Daoy (cell line): Measurements from ENCODE around the gene GOLGA7B. TPM values are rescaled to one million over a fixed set of nuclear protein-coding genes. Genes with fewer than 3 reads are reported as not detected.

Experiments used
- DNase-seq: peaks from one replicate; pipeline ENCODE4 v3.0.0-alpha.2; 2015; ENCODE audit warnings: low read depth
- total RNA-seq: library from RNA; depleted of rRNA; stranded (reverse); fragments of >200 nt; shearing (Covaris generic); gene quantifications from 2 replicates; pipeline ENCODE4 v1.2.3, GENCODE V29; 2014

The GOLGA7B gene
- total RNA-seq, 1 experiment from 2014 or later: 1.3 TPM

DNA sequence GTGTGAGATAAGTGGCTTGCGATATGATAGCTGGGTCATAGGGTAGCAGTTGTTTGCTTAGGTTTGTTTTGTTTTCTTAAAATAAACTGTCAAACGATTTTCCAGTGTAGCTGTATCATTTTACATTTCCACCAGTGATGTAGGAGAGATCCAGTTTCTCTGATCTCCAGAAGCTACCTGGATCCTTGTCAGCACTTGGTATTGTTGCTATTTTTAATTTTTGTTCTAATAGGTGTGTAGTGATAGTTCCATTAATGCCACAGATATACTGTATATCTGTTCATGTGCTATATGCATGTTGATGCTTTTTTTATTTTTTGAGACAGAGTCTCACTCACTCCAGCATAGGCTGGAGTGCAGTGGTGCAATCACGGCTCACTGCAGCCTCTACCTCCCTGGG, 44.4 kb downstream of the GOLGA7B start:
- no peak for DNase-seq

DNA sequence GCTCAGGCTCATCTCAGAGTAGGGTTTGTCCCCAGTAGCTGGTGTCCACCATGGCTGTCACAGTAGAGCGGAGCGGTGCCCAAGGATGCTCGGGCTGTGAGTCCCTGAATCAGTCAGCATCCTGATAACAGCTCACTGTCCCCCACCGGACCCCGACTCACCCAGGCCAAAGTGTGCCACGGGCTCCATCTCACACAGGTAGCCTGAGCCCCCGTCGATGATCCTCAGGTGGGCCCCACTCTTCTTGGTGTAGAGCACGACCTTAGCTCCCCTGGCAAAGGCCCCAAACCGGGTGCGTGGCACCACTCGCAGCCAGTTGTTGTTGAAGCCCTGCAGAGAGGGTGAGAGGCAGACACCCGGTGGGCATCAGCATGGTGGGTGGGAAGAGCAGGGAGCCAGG, 45.4 kb downstream of the GOLGA7B start:
- no peak for DNase-seq

DNA sequence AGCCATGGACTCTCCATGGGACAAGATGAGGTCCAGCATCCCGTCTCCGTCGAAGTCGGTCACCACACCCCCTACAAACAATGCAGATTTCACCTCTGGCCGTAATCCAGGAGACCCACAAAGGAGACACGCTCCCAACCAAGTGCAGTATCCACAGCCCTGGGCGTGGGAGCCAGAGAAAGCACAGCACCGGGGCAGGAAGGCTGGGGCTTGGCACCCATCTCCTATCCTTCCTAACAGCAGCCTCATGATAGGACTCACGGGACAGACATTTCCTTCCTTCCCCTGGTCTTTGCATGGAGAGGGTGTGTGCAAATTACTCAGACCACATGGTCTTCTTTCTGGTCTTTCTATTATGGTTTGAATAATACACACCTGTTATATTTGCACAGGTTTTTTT, 46.3 kb downstream of the GOLGA7B start:
- DNase-seq: no peak

DNA sequence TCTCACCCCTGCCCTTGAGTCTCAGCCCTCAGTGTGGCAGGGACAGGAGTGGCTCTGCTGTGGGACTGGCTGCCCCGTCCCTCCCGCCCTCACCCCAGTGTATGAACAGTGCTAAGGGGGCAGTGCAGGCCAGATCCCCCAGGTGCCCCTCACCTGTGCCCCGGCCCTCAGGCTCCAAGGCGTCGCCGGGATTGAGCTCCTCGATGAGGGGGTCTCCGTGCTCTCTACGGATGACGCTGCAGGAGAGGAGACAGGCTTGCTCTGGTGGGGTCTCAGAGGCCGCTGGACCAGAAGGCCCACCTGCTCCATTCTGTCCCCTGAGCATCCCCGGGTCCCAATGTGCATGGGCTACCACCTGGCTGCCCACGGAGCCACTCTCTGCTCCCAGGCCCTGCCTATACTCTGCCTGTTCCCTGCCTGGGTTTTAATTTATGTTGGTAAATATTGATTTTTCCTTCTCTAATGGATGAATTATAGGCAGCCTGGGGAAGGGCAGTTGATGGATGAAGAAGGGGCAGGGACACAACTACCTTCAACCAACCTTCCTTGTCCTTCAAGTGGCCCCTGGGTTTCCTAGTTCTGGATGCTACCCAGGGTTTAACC, 47.2 kb downstream of the GOLGA7B start:
- DNase-seq: no peak

DNA sequence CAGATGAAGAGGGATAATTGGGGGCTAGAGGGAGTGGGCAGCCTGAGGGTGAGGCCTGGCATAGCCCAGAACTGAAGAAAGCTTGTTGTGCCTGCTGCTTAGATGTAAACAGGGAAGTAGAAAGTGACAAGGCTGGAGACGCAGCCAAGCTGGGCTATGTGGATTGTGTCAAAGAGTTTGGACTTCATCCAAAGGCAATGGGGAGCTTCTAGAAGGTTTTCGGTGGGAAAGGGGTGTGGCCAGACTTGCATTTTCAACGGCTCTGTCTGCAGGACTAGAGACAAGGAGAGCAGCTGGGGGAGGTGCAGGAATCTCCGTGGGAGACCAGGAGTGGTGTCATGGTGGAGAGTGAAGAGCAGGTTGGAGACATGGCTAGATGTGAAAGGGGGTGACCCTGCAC, 48.8 kb downstream of the GOLGA7B start:
- no peak for DNase-seq

DNA sequence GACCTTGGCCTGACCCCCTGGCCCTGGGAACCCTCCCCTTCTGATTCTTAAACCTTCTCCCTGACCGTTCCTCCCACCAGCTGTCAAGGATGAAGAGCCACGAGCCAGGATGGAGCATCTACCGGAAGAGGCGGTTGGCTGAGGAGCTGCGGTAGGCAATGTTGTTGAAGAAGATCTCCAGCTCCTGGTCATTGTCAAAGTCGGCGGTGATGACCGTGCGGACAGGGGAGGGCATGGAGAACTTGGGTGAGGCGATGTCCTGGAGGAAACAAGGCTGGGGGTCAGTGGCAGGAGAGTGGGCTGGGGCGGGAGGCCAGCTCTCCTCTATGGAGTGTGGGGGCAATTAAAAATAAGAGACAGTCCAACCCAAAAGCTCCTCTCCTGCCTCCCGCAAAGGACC, 51.7 kb downstream of the GOLGA7B start:
- DNase-seq: no peak

DNA sequence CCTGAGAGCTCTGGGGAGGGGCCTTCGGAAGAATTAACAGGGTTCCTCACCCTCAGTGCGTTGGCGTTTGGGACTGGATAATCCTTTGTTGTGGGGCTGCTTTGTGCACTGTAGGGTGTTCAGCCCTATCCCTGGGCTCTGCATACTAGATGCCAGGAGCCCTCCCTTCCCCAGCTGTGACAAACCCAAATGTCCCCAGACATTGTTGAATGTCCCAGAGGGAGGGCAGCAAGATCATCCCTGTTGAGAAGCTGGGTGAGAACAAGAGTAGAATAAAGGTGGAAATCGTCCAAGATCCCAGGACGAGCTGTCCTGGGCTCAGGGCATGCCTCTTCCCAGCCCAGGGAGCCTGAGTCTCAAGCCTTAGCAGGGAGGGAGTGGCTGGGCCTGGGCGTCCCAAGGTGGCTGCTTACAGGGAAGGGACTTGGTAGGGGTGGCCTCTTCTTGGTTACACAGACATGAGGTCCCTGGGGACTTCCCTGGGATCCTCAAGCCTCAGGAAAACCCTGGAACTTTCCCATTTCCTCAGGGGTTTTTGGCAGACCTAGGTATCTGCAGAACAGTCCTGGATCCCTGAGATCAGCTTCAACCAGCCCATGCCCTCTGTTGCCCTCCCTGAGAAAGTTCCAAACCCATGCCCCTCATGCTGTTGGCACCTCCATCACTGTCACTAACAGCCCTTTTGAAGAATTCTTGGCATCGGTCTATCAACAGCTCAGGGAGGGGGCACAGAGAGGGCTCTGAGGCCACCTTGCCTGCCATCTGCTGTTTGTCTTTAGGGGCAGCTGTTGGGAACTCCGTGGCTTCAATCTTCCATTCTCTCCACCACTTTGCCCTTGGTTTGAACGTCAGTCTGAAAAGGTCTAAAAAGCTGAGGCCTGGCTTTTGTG, 53.7 kb downstream of the GOLGA7B start:
- DNase-seq: no peak

DNA sequence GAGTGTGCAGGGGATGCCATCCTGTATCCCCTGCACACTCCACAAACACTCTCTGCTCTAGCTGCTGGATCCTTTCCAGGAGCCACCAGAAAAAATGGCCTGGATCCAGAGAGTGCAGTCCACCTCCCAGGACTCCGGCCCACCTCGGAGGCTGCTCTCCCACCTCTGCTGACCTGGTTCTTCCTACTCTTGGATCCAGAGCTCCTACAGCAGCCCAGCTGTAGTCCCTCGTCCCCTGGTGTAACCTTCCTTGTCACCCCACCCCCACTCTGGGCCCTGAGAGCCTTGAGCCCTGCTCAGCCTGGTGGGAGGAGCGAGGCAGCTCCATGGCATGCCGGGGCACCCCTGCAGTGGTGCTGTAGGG, 54.4 kb downstream of the GOLGA7B start:
- DNase-seq: no peak

DNA sequence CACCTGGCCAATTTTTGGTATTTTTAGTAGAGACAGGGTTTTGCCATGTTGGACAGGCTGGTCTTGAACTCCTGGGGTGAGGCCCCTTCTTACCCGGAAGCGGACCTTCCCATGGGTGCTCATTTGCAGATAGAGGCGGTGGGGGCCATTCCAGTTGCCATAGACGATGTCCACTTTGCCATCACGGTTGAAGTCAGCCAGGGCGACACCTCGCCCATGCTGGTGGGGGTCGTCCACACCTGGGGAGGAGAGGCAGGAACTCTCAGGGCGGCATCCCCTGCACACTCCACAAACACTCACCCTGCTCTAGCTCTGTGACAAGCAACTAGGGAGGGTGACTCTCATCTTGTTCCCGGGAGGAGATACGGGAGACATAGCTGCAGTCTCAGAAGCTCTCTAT, 54.9 kb downstream of the GOLGA7B start:
- DNase-seq: no peak

DNA sequence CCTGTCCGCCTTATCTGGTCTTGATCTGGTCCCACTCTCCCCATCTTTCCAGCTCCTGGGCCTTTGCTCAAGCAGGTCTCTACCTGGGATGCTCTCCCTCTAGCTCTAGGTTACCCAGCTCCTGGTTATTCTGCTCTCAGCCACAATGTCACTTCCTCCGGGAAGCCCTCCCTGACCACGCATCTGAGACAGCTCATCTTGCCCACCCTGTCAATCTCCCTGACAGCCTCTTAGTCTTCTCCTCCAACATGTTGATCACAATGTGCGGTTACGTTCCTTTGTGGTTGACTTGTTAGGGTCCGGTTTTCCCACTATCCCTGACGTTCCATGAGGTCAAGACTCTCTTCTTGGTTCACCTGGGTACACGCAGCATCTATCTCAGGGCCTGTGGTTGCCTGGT, 55.6 kb downstream of the GOLGA7B start:
- no peak for DNase-seq

DNA sequence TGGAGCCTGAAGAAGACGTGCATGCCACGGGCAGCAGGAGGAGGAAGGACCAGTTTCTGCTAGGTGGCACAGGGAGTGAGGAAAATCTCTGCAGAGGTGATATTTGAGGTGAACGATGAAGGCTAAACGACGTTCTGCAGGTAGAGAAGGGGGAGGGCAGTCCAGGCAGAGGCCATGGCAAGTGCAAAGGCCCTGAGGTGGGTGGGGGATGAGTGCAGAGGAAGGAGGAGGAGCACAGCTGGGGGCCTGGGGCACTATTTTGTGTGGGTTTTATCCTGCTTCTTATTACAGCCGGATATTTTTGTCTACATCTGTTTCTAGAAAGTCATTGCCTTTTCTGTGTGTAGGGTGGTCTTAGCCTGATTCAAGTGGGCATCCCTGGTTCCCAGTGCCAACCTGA, 57.6 kb downstream of the GOLGA7B start:
- DNase-seq: no peak

DNA sequence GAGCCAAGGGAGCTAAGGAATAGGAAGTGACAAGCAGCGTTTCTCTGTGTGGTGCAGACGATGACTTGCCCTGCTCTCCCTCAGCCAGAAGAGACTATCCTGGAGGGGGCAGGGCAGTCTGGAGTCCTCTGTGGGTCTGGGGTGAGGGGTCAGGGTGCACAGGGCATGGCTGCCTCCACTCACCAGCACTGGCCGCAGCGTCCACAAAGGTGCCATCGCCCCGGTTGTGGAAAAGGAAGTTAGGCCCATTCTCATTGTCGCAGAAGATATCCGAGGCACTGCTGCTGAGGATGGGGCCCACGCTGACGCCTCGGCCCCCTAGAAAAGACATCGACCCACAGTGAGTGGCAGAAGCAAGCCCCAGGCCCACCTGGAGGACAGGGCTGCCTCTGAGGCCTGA, 58.2 kb downstream of the GOLGA7B start:
- no peak for DNase-seq

DNA sequence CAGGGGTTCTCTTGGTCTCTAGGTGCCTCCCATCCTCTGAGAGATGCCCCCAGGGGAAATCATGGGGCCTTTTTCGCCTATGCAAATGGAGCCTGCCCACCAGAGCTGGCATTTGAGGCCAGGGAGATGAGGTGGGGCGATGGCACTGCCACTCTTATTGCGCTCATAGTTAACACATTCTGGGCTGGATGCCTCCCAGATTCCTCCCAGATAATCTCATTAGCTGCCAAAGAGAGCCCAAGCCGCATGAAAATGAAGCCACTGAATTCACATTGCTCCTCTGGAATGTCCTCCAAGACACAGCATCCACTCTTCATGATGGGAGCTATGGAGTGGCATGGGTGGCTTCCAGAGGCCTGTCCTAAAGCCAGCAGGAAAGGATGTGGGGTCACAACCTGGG, 61.0 kb downstream of the GOLGA7B start:
- DNase-seq: no peak

DNA sequence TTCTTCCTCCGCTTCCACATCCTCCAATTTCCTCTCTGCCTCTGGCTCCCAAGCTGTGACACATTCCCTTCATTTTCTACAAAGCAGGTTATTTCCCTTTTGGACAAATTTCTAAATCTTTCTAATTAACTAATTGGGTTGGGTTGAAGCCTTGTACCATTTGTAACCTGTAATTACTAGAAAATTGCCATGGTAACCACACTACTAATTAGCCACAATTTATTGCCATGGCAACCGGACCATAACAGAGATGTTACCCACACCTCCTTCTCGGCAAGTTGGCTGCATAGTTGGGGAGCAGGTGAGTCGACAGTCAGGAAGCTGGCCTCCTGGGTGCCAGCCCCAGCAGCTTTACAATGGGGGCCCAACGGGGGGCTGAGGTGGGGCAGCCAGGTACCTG, 61.6 kb downstream of the GOLGA7B start:
- DNase-seq: no peak

DNA sequence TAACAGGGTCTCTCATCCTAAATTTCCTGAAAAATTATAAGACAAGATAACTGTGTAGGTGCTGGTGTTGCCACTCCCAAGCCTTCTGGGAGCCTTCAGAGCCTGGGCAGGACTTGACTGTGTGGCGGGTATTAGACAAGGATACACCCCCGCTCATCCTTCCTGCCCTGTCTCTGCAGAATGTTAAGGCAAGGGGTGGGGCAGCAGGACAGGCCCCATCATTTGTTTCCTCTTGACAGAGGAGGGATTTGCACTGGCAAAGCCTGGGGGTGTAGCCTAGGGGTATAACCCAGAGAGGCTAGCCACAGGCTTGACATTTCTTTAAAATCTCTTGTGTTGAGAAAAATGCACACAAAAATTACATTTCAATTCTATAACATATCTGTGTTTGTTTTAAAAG, 63.5 kb downstream of the GOLGA7B start:
- no peak for DNase-seq

DNA sequence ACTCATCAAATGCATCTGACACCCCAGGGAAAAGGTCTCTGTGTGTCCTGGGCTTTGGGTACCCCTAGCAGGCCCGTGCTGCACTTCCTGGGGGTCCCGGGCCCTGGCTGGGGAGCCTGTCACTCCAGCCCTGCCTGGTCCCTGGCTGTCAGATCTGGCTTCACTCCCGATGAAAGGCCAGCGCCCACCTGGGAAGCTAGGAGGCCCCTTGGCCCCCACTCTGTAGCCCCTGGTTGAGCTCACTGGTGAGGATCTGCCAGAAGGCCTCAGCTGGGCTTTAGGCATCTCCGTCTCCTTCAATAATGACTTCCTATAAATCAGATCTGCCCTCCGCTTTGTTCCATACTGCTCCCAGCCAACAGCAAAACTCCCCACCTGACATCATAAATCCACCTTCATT, 64.0 kb downstream of the GOLGA7B start:
- DNase-seq: no peak

DNA sequence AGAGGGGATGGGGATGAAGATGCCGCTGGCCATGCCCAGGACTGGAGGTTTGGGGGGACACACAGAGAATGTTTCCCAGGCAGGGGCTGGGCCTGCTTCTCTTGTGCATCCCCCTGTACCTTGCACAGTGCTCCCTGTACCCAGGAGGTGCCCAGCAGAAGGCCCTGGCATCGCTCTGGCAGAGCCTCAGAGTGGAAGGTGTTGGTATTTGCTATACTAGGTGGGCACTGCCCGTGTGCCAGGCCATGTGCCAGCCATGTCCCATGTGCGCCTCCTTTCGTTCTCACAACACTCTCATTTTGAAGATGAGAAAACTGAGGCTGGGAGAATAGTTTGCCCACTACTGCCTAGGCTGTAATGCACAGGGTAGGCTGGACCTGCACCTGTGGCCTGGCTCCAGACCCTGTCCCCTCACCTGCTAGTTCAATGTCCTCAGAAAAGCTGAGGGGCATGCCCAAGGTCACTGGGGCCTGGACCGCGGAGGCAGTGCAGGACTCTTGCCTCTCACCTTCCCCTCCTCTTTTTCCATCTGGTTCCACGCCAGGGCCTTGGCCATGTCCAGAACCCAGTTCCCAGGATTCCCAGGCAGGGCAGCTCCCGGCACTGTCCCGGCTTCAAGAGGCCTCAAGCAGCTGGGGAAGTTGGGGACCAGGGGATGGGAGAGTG, 64.7 kb downstream of the GOLGA7B start:
- no peak for DNase-seq

DNA sequence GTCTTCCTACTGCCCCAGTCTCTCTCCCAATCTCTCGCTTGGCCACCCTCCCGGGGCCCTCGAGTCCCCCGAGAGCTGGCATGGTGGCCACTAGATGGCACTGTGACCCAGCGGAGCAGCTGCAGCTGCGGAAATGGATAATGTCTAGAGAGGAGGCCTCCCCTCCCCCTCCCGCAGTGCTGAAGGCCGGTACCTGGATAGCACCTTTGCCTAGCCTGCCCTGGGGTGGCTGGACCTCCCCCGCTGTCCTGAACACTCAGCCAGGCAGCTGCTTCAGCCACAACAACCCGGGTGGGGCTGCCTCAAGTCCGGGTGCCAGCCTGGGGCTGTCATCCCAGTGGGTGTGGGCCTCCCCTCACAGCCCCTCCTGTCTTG, 65.2 kb downstream of the GOLGA7B start:
- peak; percentile 65 for DNase-seq

DNA sequence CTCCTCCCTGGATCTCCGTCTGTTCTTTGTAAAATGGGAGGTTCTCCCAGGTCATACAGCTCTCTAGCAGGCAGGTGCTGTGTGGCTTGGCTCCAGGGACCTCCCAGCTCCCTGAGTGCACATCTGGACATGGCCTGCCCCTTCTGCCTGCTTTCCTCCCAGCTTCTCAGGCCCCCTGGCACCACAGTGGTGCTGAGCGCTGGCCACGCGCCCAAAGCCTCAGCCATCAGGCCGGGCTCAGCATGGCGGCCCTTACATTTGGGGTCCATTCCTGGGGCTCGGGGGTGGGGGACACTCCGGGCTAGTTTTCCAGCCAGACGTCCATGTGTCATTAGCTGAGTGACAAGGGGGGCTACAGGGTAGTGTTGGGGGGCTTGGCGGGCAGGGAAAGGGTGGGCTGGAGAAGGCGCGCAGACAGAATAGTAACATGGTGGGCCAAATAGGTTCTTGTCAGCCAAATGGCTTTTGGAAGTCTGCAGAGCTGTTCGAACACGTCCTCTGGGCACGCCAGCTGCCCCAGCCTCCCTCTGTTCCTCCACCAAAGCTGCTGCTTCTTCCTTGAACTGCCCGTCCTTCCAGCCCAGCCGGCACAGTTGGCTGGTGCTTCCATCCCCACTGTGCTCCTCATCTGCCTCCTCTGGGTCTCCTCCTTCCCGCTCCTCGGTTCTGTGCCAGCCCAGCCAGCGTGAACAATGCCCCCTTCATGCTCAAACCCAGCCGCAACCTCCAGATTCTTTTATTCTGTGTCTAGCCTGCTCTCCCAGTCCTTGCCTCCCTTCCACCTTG, 65.9 kb downstream of the GOLGA7B start:
- no peak for DNase-seq

DNA sequence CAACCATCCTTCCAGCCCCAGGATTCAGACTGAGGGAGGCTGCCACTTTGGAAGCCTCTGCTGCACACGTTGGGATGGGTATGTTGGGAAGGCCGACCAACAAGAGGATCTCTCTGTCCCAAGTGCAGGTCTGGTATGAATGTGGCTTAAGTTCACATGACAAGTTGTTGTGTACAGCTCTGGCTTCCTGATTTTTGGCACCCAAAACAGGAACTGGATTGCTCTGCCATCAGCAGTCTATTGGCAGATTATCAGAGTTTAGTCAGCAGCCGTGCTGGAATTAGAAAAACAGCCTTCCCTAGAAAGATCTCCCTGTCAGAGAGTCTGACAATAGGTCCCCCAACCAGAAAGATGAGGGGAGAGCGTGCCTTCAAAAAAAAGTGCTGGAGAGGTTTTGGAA, 66.9 kb downstream of the GOLGA7B start:
- DNase-seq: no peak

DNA sequence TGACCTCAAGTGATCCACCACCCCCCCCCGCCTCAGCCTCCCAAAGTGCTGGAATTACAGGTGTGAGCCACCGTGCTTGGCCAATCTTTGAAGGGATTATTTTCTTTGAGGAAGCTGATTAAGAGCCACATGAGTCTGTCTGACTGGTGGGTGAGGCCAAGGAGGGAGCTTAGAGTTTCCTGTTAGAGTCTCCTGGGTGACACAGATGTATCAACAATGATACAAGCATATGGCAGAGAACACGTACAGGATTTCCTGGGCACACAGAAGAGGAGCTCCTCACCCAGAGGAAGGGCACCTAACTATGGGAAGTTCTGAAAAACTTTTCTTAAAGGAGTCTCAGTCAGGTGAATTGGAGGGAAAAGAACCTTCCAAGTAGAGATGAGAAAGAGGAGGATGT, 69.4 kb downstream of the GOLGA7B start:
- DNase-seq: peak; percentile 28

DNA sequence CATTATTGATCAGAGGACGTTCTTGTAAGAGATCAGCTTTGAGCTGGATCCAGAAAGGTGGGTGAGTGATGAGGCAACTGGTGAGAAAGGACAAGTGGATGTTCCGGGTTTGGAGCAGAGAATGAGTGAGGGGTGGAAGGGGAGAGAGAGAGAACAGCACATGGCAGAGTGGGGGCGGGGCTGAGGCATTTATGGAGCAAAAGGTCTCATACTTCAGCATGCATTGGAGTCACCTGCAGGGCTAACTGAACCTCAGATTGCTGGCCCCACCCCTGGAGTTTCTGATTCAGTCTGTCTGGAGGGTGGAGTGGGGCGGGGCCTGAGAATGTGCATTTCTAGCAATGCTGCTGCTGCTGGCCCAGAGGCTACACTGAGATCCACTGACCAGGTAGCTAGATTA, 71.2 kb downstream of the GOLGA7B start:
- DNase-seq: no peak
